ENCODE measurements around the gene FOXF2. TPM values are rescaled to one million over a fixed set of nuclear protein-coding genes. Genes with fewer than 3 reads are reported as not detected.

FOXF2 gene
- total RNA-seq, 1 donor from 2014 or later, result 0.61 TPM

GRCh38 chr6:1403851-1404712 is 14.7 kb downstream of the FOXF2 start:
- Histone ChIP-seq H3K9ac (ENCODE audit: low read length) (no peak overlapping the region), H3K27me3 (ENCODE audit: insufficient read depth, low read length) (no peaks in the 10 kb centered on the region), H2AFZ (ENCODE audit: low read depth, low read length) (no peak overlapping the region), H3K36me3 (ENCODE audit: insufficient read depth, low read length) (no peaks in the 10 kb centered on the region), H4K20me1 (ENCODE audit: insufficient read depth, low read length) (no peaks in the 10 kb centered on the region), H3K4me3 (ENCODE audit: insufficient read depth, low read depth, low read length) (no peak overlapping the region), H3K79me2 (ENCODE audit: insufficient read depth, low read length) (no peaks in the 10 kb centered on the region), H3K4me2 (ENCODE audit: low read length) (no peak overlapping the region), H3K4me1 (ENCODE audit: insufficient read depth, low read length) (no peaks in the 10 kb centered on the region), H3K27ac (ENCODE audit: low read depth, low read length) (no peak overlapping the region), H3K9me3 (ENCODE audit: insufficient read depth, low read depth, low read length) (no peaks in the 10 kb centered on the region)
- Mint-ChIP-seq H3K4me1 (ENCODE audit: low read depth, unreplicated experiment) (peaks cover 10% of the 10 kb centered on the region), H3K9me3 (ENCODE audit: unreplicated experiment) (no peaks in the 10 kb centered on the region), H3K4me3 (ENCODE audit: unreplicated experiment) (no peak overlapping the region), H3K27me3 (ENCODE audit: low read depth, unreplicated experiment) (peaks cover 23% of the 10 kb centered on the region), H3K27ac (ENCODE audit: unreplicated experiment) (no peak overlapping the region), H3K36me3 (ENCODE audit: low read depth, unreplicated experiment) (no peaks in the 10 kb centered on the region)
- TF ChIP-seq EZH2 (IDR thresholded peaks at IDR 0.05; ENCODE audit: insufficient read depth, low read length) (no peak), CTCF (IDR thresholded peaks at IDR 0.05; ENCODE audit: insufficient read depth, low read depth, low read length) (no peak)
- FAIRE-seq, result no peak
- no peak for DNase-seq (ENCODE audit: low read depth)

DNA sequence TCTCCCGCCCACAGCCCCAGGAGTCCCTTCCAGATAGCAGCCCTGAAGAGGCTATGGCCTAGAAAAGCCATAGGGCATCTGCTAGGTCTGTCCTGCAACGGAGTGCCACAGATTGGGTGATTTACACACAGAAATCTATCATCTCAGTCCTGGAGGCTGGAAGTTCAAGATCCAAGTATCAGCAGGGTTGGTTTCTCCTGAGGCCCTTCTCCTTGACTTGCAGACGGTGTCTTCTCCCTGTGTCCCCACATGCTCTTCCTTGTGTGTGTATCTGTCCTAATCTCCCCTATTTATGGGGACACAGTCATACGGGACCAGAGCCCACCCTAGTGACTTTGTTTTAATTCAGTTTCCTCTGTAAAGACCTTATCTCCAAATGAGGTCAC is 15.3 kb downstream of the FOXF2 start:
- H3K4me2 ChIP-seq (ENCODE audit: low read length), result no peak overlapping the region
- no peaks in the 10 kb centered on the region for H3K36me3 Mint-ChIP-seq (ENCODE audit: low read depth, unreplicated experiment)
- no peak for FAIRE-seq

More for the DNA sequence above, 15.3 kb downstream of the FOXF2 start:
- Histone ChIP-seq H2AFZ (ENCODE audit: low read depth, low read length) (no peak overlapping the region), H3K4me1 (ENCODE audit: insufficient read depth, low read length) (no peaks in the 10 kb centered on the region), H3K79me2 (ENCODE audit: insufficient read depth, low read length) (no peaks in the 10 kb centered on the region), H3K9me3 (ENCODE audit: insufficient read depth, low read depth, low read length) (no peaks in the 10 kb centered on the region), H3K27ac (ENCODE audit: low read depth, low read length) (no peak overlapping the region), H3K27me3 (ENCODE audit: insufficient read depth, low read length) (no peaks in the 10 kb centered on the region), H3K36me3 (ENCODE audit: insufficient read depth, low read length) (no peaks in the 10 kb centered on the region), H4K20me1 (ENCODE audit: insufficient read depth, low read length) (no peaks in the 10 kb centered on the region), H3K4me3 (ENCODE audit: insufficient read depth, low read depth, low read length) (no peak overlapping the region), H3K9ac (ENCODE audit: low read length) (no peak overlapping the region)
- Mint-ChIP-seq H3K4me3 (ENCODE audit: unreplicated experiment) (no peak overlapping the region), H3K27ac (ENCODE audit: unreplicated experiment) (no peak overlapping the region), H3K9me3 (ENCODE audit: unreplicated experiment) (no peaks in the 10 kb centered on the region), H3K27me3 (ENCODE audit: low read depth, unreplicated experiment) (peaks cover 23% of the 10 kb centered on the region), H3K4me1 (ENCODE audit: low read depth, unreplicated experiment) (peaks cover 12% of the 10 kb centered on the region)
- TF ChIP-seq CTCF (IDR thresholded peaks at IDR 0.05; ENCODE audit: insufficient read depth, low read depth, low read length), result no peak
- no peak for DNase-seq (ENCODE audit: low read depth)
